ENCODE data around the gene E2F3.

The E2F3 gene

DNA sequence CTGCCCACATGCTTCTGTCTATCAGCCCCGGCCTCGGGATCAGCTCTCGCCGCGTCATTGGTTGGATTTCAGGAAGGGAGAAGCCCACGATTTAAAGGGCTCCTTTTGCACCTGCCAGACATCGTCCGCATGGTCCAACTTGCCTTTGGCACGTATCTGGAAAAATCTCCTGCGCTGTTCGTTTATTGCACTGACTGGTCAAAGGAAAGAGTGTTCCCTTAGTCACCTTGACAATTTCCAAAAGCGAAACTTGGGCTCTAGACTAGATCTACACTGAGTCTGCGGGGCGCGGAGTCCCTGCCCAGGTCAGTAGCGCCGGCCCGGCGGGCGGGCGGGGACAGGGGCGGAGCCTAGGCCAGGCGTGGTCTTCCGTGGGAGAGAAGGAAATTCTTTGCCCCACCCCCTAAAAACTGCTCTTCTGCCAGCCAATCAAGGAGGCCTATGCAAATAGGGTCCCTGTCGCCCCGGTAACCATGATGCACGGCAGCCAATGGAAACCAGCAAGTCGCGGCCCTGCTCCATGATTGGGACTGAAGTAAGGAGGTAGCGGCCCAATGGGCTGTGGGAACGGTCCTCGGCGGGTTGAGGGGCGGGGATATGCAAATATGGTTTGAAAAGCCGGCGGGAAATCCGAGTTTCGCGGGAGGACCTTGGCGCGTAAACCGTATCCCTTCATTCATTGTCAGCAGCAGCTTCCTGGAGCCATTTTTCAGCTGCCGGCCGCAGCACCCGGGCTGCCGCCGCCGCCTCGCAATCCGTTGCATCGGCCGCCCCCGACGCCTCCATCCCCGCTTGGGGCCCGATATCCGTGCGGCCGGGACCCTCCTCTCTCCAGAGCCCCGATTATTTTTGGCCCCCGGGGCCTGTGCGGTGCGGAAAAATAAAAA is at the start of gene E2F3:
E2F3 (plus strand) TSS at position 675 of the 887 bp plus-strand sequence. CDS start 354 bp downstream, outside the sequence.
- peak; percentile 100 for DNase-seq (ENCODE audit: low spot score)

DNA sequence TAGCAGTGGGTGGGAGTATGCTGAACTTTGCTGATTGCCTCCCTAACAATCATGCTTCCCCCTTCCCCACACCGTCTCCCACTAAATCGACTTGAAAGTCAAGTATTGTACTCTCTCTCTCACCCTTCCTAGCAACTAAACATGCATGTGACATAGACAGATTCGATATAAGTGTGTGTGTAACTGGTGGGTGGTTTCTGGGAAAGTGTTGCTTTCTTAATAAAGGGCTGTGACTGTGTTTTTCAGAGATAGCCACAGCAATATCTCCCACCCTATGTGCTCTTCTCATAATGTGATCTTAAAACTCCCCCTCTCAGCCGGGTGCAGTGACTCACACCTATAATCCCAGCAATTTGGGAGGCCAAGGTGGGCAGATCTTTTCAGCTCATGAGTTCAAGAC is 49.3 kb upstream of the E2F3 start:
- no peak for DNase-seq (ENCODE audit: low spot score)

DNA sequence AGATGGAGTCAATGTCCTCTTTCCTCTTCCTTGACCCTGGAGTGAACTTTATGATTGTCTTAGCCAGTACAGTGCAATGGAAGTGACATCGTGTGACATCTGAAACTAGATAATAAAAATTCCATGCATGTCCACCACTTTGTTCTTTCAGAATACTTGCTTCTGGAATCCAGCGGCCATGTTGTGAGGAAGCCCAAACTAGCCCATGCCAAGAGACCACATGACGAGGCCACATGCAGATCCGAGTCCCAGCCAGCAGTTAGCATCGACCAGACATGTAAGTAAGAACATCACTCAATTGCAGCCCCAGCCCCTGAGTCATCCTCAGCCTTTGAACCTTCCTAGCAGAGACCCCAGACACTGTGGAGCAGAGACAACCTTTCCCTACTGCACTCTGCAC is 48.5 kb upstream of the E2F3 start:
- no peak for DNase-seq (ENCODE audit: low spot score)

DNA sequence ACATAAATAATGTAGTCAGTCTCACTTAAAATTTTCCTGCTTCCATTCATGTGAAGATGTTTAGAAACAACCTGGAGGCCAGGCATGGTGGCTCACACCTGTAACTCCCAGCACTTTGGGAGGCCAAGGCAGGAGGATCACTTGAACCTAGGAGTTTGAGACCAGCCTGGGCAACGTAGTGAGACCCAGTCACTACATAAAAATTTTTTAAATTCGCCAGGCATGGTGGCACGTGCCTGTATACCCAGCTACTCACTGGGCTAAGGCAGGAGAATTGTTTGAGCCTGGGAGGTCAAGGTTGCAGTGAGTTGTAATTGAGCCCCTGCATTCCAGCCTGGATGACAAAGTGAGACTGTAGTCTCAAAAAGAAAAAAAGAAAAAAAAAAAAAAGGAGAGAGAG is 47.3 kb upstream of the E2F3 start:
- DNase-seq (ENCODE audit: low spot score), result no peak

DNA sequence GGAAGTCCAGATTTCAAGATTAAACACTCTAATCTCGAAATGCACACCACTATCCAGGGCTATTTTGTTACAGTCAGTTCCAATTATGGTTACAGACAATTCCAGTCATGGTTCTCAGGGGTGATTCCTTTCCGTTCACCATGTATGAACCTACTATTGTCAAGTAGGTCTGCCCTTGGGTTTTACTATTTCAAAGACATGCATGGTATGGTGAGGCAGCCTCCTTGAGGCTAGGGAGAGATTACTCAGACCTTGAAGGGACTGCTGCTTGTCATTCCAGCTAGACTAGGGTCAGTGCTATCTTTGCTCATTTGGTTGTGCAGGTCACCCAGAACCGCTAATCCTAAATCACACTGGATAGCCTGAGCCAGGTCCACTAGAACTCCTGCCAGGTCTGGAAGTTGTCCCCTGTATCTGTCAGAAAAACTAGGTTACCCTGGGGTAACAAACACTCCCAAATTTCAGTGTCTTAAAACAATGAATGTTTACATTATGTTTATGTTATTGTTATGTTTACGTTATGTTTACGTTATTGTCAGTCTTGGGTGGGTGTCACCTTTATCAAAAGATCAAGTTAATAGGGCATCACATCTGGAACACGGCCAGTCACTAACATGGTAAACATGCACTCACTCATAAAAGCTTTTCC is 41.1 kb upstream of the E2F3 start:
- DNase-seq (ENCODE audit: low spot score), result no peak

DNA sequence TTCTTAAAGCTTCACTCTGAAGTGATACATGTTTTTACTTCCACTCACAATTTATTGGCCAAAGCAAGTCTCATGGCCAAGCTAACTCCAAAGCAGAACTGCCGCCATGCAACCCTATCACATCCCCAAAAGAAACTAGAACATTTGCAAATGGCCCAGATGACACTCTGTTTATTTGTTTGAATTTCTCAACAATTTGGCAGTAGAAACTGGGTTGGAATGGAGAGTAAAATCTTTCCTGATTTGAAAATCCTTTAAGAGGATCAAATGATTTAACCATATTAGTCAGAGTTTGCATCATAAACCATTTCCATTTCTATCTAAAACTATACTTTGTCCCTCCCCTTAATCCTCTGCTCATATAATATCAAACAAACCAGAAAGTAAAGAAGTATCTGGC is 39.1 kb upstream of the E2F3 start:
- DNase-seq (ENCODE audit: low spot score), result no peak

DNA sequence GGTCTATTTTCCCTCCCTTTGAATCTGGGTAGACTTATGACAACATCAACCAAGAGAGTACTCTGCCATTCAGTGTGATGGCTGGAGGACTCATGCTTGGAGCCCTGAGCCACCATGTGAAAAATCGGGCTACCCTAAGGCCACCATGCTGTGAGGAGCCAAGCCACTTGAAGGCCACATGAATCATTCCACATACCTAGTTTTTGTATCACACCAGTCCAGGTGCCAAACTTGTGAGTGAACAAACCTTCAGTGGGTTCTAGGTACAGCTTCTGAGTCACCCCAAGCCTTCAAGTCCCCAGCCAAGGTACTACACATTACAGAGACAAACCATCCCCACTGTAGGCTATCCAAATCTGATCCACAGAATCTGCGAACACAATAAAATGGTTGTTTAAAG is 37.4 kb upstream of the E2F3 start:
- DNase-seq (ENCODE audit: low spot score), result no peak

DNA sequence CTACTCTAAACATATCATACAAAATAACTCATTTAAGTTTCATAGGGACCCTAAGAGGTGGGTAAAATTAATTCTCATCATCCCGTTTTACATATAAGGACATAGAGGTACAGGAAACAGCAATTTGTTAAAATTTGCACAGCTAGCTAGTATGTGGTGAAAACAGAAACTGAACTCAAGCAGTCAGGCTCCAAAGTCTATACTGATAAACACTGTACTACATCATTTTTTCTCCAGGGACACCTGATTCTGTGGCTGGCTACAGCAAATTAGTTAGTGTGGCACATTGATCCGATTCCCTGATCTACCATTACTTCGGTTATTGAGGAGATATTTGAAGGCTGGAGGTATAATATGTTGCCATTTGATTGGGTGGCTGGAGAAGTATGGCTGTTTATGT is 36.2 kb upstream of the E2F3 start:
- DNase-seq (ENCODE audit: low spot score), result no peak

DNA sequence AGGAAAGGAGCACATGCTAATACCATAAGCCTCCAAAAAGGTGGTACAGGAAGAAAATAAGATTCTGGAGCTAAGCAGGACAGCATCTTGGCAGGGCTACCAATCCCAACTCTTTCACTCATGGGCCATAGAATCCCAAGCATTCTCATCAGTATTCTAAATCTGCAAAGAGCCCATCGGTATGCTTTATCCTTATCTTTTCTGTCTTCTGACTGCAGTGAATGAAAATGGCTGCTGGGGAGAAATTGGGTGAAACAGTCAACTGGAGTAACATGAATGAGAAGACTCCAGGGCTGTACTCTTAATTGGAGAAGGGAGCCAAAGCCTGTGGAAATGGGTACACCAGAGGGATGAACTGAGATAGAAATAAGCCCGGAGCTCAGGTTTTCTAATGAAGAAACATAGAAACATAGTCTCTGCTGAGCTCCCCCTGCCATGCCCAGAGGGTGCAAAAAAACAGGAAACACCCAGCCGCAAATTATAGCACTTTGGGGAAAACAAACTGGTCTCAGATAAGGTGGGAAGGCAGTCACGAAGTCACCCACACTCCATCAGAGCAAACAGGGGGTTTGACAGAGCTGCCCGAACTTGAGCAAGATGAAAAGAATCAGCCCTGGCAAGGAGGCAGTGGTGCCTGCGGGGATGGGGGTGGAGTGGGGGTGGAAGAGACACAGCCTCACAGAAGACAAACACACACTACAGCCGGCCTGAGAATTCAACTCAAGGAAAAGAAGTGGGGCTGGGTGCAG is 35.4 kb upstream of the E2F3 start:
- DNase-seq (ENCODE audit: low spot score), result no peak

DNA sequence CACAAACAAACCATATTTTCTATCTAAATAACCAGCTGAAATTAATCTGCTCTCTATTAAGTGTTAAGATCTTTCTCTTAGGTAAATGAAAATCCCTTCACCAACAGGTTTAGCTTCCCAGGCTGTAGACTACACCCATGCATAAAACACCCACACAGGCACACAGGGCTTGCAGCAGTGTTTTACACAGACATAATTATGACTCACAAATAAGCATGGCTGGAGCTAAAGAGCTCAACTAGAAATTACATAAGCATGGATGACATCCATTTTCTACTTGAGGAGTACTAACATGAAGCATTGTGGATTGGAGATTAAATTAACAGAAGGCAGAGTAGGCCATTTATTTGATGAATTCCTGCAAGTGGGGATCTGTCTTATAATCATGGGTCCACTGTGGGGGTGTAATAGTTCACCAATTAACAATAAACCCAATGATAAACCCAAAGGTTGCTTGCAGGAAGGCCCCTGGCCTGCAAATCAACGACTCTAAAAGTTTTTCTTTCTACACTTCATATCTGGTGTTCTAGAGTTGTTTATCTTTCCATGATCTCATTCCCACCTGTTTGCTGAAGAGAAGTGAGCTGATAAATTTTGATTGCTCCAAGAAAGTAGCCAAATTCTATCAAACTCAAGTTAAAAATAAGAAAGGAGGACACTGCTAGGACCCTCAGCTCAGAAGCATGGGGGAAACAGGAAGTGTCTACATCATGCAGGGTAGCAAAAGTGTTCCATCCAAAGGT is 33.8 kb upstream of the E2F3 start:
- no peak for DNase-seq (ENCODE audit: low spot score)

DNA sequence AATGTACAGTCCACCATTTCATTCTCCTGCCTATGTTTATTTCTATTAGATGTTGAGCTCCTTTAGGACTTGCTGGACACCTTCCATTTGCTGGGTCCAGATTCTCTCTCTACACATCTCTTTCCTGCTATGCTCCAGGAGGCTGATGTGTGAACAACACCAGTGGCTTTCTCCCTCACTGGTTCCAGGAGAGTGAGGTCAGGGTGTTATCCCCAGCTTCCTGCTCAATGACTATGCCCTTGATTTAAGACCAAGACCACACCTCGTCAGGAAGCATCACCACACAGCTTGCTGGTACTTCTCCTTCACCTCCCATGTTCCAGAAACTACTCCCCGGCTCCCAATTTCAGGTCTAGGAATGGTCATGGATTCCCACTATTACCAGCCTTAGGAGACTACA is 31.3 kb upstream of the E2F3 start:
- DNase-seq (ENCODE audit: low spot score), result no peak

DNA sequence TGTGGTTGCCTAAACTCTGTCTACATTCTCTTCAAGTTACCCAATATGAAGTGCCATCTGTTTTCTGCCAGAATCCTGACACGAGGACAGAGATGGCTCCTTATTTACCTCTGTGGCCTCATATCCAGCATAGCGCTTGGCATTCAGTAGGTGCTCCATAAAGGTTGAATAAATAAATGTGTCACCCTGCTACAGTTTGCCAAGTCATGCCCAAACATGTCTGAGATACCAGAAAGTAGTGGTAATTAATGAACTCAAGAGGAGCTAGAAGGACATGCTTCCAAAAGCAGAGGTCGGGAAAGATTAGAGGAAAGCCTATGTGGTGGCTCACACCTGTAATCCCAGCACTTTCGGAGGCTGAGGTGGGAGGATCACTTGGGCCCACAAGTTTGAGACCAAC is 30.9 kb upstream of the E2F3 start:
- DNase-seq (ENCODE audit: low spot score), result no peak

DNA sequence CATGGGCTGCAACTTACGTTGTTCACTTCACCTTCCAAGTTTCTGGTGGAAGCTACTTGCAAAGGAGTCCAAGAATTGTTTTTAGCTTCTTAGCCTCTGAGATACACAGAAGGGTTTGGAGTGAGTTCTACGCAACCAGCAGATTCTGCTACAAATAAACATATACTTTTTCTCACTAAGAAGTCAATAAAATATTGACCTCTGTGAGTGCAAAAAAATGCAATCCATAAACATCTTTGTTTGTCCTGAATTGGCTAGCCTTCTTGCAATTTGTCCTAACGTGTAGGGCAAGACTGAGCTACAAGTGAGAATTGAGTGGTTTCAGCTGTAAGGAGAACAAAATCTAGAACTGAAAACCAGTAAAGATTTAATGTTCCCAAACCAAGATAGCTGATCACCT is 26.2 kb upstream of the E2F3 start:
- no peak for DNase-seq (ENCODE audit: low spot score)

DNA sequence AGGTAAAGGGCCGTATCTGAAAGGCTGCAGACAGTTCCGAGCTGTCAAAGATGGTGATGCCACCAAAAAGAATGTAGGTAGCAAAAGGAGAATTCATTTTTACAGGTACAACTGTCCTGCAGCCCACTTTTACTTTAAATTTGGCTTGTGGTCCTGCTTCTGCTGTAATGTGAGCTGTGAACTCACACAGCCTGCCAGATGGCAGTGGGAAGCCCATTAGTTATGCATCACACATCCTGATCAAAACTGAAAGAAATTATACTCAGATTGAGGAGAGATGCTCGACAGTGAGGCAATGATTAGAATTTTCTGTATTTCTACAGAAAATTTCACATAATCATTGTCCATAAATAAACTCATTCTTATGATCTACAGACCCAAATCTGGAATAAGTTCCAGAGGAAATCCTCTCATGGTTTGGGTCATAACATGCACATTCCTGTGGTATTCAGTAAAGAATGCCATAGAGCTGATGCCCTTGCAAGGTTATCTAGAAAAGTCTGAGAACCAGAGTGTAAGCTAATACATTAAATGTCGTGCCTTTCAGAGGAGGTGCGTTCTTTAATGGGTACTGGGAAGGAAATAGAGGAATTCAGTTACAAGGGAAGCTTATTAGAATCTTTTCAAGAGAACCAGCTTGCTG is 23.9 kb upstream of the E2F3 start:
- peak; percentile 69 for DNase-seq (ENCODE audit: low spot score)

DNA sequence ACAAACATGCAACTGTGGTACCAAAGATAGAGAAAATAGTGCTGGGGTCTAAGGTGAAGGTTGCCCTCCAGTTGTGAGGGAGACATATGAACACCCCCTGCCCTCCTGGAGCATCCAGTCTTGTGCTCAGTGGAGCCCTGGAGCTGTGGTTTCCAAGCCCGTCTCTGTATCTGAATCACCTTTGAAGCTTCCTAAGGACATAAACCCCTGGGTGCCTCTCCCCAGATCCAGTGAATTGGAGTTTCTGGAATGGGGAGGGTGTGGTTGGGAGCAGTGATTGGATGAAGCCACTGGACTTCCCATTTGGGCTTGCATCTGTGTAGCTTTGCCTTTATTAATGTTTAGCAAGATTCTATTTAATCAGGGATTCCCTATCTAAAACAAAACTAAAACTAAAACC is 22.4 kb upstream of the E2F3 start:
- no peak for DNase-seq (ENCODE audit: low spot score)

DNA sequence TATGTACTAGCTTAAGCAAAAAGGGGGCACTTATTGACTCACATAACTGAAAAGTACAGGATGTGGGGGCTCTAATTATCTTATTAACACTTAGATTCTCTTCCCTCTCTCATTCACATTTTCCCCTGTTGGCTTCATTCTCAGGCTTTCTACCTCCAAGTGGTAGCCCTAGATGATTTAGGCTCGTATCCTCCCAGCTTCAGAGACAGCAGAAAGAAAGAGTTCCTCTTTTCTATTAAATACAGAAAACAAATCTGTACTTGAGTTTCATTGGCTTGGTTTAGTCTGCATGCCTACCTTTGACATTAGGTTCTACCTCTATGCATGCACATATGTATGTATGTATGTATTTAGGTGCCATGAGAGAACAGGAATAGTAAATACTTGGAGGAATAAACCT is 15.5 kb upstream of the E2F3 start:
- no peak for DNase-seq (ENCODE audit: low spot score)

DNA sequence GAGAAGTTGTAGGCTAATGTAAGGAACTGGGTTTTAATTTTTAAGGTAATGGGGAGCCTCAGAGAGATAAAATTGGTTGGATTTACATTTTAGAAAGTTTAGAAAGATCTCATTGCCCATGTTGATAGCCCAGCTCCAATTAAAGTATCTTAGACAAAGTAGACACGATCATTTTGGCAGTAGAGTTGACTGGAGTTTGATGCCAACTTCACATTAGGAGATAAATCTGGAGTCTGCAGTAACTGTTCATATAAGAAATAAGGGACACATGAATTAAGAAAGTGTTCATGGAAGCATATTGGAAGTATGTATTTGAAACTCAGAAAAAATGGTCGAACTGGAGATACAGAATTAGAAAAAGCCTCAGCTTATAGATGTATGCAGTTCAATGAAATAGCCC is 12.6 kb upstream of the E2F3 start:
- no peak for DNase-seq (ENCODE audit: low spot score)

DNA sequence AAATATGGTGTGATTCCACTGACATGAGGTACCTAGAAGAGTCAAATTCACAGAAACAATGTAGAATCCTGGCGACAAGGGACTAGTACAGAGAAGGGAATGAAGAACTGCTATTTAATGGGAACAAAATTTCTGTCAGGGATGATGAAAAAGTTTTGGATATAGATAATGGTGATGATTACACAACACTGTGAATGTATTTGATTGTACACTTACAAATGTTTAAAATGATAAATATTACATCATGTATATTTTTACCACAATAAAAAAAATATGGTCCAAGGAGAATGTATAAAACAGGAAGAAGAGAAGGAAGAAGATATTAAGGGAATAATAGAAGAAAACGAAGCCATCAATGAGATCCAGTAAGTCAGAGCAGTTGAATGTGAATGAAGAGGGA is 8.4 kb upstream of the E2F3 start:
- no peak for DNase-seq (ENCODE audit: low spot score)

DNA sequence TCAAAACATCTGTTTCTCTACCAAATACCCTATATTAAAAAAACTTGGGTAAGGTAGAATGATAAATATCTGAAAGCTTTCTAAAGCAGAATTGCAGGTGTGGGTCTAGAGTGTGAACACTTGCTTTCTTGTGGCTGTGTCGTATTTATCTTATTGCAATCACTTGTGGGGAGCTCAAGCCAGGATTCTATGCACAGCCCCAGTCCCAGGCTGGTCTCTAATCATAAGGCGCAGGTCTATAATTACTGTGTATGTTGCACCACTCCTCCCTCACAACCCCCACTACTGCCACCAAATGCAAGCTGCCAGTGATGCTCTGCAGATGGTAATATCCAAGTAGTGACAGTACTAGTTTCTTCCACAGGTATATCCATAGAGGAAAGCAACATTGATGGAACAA is 2.2 kb upstream of the E2F3 start:
- no peak for DNase-seq (ENCODE audit: low spot score)

DNA sequence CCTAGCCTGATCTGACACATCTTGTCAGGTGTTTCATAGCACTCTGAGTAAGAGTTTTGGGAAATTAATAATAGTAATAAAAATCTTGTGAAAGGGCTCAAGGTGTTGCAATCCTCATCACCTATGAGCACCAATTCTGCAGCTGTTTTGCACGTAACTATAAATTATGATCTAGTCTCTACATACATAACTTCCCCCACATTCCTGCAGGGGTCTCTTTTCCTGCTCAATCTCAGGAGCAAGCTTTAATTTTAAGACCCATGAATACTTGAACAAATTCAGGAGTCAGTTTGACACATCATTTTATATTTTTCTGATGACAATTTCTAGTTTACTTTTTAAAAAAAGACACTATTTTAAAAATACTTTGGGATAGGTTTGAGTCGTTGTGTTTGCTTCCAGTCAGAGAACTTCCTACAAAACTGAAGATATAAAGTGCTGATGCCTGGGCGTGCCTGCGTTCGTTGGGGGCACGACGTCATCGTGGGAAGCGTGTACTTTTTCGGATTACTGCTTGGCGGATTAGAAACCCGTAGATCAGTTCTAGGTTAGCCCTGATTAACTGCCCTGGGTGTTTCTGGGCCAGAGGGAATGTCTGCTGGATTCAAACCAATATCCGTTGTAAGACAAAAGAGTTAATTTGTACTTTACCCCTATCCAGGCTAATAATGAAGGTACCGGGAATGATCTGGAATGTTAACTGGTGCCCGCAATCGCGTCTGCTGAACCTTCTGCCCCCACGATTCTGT is 1.0 kb upstream of the E2F3 start:
- DNase-seq (ENCODE audit: low spot score), result no peak

DNA sequence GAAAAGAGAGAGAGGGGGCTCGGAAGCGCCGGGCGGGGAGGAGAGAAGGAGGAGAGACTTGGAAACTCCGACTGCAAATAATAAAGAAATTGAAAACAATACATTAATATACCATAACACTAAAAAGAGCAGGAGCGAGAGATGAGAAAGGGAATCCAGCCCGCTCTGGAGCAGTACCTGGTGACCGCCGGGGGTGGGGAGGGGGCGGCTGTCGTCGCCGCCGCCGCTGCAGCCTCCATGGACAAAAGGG is 338 bp downstream of the E2F3 start:
- no peak for DNase-seq (ENCODE audit: low spot score)
